Adrenal gland (tissue), 5 donors: ENCODE data around the gene HOMEZ.

Experiments used
- POLR2A ChIP-seq, 2 donors: fragments of 450-650 bp; IDR thresholded peaks; one replicate each; pipeline ENCODE4 v1.6.1; 2017; ENCODE audit warnings: antibody characterized with exemption in 2 of 2, mild to moderate bottlenecking in 2 of 2, moderate library complexity in 1 of 2
- TF ChIP-seq, protein P1 (sequence below), 6 experiments: fragments of 450-650 bp in 4 of 6; fragments of 200-600 bp in 2 of 6; sonication (generic) in 1 of 6; IDR thresholded peaks; 1 replicate in 5 of 6; 2 replicates in 1 of 6; pipeline versions ENCODE4 v1.5.1 to v1.8.0; 2016 to 2021; ENCODE audit warnings: antibody characterized with exemption in 6 of 6, mild to moderate bottlenecking in 2 of 6, moderate library complexity in 1 of 6
- donor health status: DM: no; HTN: no; CAD: no.

- TF ChIP-seq, protein P1, sequence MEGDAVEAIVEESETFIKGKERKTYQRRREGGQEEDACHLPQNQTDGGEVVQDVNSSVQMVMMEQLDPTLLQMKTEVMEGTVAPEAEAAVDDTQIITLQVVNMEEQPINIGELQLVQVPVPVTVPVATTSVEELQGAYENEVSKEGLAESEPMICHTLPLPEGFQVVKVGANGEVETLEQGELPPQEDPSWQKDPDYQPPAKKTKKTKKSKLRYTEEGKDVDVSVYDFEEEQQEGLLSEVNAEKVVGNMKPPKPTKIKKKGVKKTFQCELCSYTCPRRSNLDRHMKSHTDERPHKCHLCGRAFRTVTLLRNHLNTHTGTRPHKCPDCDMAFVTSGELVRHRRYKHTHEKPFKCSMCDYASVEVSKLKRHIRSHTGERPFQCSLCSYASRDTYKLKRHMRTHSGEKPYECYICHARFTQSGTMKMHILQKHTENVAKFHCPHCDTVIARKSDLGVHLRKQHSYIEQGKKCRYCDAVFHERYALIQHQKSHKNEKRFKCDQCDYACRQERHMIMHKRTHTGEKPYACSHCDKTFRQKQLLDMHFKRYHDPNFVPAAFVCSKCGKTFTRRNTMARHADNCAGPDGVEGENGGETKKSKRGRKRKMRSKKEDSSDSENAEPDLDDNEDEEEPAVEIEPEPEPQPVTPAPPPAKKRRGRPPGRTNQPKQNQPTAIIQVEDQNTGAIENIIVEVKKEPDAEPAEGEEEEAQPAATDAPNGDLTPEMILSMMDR (IDR thresholded peaks at IDR 0.05): no peak
- no peak for TF ChIP-seq POLR2A (IDR thresholded peaks at IDR 0.05)
These were observed 40.8 kb upstream of the HOMEZ start for GRCh38 chr14:23326491-23327332.
